ENCODE measurements around the gene NRN1L.

DNA sequence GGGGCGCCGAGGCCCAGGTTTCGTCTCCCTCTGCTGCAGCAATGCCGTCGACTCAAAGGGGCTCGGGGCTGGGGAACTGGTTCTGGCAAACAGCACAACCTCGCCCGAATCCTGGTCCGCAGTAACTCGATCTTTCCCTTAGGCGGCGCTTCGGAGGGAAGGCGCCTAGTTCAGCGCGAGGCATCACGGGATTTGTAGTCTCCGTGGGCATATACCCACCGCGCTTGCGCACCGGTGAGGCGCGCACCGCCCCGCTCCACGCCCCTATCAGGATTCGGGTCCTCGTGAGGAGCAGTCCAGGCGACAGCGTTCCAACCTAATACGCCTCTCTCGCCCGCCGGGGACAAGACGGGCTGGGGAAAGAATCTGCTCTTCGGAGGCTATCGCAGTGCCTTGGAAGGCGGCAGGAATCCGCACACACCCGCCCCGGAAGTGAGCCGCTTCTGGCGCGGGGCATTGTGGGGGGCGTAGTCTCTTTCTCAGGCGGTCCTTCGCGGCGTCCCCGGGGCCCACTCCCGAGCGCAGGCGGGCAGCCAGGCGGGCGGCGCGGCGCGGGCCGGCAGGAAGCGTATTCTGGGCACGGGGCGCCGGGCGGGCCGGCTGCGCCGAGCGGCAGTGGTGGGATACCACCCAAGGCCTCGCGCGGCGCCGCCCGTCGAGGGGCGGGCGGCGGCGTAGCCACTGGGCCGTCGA lies 42.7 kb upstream of the NRN1L start, which contains the start of gene THAP11:
- TF ChIP-seq CTCF (IDR thresholded peaks at IDR 0.05) (peak; percentile 70 to 93 (median 90)), POLR2A (IDR thresholded peaks at IDR 0.05) (peak; percentile 34 to 64)

Measured in adrenal gland (tissue), 5 donors.